ENCODE measurements around the gene DLEC1.

Gene DLEC1

DNA sequence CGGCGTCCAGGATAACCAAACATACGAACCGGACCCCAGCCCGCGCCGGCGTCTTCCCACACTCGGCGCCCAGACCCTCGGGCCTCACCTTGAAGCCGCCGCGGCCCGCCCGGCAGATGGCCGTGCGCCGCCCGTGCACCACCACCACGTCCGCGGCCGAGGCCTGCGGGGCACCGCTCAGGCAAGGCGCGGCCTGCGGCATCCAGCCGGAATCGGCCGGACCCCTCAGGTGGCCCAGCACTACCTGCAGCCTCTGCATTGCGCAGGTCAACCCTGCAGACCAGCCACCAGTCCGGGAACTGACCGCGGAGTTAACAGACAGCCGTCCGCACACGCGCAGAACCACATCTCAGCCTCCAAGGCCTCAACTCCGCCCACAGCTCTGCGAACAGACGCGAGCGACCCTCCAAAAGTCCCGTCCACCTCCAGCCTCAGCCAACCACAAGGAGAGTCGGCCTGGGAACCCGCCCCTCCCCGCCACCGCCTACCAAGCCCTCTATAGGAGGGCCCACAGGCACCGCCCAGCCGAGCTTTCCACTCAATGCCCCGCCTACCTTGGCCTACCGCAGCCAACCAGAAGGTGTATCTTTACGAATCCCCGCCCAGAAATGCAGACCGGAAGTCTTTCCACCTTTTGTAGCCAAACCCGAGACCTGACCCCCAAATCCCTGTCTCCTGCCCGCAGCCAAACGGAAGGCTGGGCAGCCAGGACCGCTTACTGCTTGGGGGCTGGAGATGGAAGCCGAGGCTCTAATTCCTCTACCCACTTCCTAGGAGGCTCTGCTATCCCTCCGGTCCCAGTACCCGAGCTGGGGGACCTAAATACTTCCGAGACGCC lies 98.0 kb downstream of the DLEC1 start, which contains the start of gene ACAA1:
TSS of gene ACAA1 (minus strand) at position 351 of the 838 bp plus-strand sequence. CDS start at position 259, 92 bp downstream.
- peak; percentile 98 for DNase-seq (ENCODE audit: low spot score)

GRCh38 chr3:38137615-38138348 lies 98.8 kb downstream of the DLEC1 start:
- DNase-seq (ENCODE audit: low spot score), result no peak

DNA sequence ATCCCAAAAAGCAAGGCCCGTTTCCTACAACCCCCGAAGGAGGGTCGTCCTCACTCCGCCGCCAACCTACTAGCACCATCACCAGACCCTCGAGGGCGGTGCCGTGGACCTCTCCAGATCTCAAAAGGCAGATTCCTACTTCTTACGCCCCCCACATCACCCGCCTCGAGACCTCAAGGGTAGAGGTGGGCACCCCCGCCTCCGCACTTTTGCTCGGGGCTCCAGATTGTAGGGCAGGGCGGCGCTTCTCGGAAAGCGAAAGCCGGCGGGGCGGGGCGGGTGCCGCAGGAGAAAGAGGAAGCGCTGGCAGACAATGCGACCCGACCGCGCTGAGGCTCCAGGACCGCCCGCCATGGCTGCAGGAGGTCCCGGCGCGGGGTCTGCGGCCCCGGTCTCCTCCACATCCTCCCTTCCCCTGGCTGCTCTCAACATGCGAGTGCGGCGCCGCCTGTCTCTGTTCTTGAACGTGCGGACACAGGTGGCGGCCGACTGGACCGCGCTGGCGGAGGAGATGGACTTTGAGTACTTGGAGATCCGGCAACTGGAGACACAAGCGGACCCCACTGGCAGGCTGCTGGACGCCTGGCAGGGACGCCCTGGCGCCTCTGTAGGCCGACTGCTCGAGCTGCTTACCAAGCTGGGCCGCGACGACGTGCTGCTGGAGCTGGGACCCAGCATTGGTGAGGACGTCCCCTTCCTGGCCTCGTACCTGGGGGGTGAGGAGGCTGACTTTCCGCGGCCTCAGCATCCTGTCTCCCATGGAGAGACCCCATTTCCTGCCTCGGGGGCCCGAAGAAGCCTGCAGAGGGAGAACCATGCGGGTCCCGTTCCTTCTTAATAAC lies 99.6 kb downstream of the DLEC1 start, which contains the start of gene MYD88:
TSS of gene MYD88 (plus strand) at position 313 of the 842 bp plus-strand sequence. CDS start at position 353, 40 bp downstream.
- DNase-seq (ENCODE audit: low spot score), result peak; percentile 69

DNA sequence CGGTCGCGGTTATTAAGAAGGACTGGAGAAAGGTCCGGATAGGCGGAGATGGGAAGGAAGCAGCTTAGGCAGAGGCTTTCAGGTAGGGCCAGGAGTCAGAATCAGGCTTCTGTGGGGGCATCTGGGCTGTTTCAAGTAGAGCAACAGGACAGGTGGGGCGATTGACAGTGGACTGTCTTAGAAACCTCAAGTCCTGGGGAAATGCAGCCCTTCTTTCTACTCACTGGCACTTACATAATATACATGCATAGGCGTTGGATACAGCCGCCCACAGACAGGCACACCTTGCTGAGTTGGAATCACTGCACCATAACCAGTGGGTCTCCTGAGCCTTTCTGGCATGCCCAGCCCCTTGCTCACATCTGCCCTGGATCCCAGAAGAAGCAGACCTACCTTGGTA lies 100.2 kb downstream of the DLEC1 start:
- DNase-seq (ENCODE audit: low spot score), result no peak

- no peak for DNase-seq (ENCODE audit: low spot score)
Observed at GRCh38 chr3:38139652-38140051, 100.6 kb downstream of the DLEC1 start.

GRCh38 chr3:38140326-38141172 lies 101.5 kb downstream of the DLEC1 start:
- DNase-seq (ENCODE audit: low spot score), result no peak

DNA sequence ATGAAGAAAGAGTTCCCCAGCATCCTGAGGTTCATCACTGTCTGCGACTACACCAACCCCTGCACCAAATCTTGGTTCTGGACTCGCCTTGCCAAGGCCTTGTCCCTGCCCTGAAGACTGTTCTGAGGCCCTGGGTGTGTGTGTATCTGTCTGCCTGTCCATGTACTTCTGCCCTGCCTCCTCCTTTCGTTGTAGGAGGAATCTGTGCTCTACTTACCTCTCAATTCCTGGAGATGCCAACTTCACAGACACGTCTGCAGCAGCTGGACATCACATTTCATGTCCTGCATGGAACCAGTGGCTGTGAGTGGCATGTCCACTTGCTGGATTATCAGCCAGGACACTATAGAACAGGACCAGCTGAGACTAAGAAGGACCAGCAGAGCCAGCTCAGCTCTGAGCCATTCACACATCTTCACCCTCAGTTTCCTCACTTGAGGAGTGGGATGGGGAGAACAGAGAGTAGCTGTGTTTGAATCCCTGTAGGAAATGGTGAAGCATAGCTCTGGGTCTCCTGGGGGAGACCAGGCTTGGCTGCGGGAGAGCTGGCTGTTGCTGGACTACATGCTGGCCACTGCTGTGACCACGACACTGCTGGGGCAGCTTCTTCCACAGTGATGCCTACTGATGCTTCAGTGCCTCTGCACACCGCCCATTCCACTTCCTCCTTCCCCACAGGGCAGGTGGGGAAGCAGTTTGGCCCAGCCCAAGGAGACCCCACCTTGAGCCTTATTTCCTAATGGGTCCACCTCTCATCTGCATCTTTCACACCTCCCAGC lies 102.4 kb downstream of the DLEC1 start:
- DNase-seq (ENCODE audit: low spot score), result no peak

- no peak for DNase-seq (ENCODE audit: low spot score)
Observed at GRCh38 chr3:38141952-38142273, 102.9 kb downstream of the DLEC1 start.

GRCh38 chr3:38142959-38143358 lies 104.0 kb downstream of the DLEC1 start:
- DNase-seq (ENCODE audit: low spot score), result no peak

DNA sequence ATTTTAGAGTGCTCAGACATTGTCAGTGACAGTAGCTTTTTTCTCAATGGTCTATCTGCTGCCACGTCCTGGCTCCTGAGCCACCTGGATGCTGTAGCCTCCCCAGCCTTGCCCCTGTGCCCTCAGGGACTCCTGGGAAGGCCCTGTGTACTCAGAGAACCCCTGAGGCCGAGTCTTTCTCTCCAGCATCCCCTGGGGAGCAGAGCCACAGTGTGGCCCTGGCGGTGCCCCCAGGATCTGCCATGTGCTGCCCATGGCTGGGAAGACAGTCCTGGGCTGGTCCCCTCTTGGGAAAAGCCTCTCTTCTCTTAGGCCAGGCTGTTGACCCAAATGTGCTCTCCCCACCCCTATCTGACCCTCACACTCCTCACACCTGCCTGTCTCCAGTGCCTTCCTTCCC lies 104.5 kb downstream of the DLEC1 start:
- DNase-seq (ENCODE audit: low spot score), result no peak

DNA sequence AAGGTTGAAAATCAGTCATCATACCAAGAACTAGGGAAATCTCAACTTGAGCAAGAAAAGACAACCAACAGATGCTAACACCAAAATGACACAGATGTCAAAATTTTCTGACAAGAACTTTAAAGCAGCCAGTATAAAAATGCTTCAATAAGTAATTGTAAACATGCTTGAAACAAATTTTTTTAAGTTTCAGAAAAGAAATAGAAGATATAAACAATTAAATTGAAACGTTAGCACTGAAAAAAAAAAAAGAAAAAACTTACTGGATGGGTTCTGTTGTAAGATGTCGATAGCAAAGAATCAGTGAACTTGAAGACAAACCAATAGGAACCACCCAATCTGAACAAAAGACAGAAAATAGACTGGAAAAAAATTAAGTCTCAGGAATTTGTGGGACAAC lies 107.5 kb downstream of the DLEC1 start:
- DNase-seq (ENCODE audit: low spot score), result no peak

- no peak for DNase-seq (ENCODE audit: low spot score)
Observed at GRCh38 chr3:38147421-38147820, 108.4 kb downstream of the DLEC1 start.

- DNase-seq (ENCODE audit: low spot score), result no peak
Observed at GRCh38 chr3:38148311-38148882, 109.4 kb downstream of the DLEC1 start.

DNA sequence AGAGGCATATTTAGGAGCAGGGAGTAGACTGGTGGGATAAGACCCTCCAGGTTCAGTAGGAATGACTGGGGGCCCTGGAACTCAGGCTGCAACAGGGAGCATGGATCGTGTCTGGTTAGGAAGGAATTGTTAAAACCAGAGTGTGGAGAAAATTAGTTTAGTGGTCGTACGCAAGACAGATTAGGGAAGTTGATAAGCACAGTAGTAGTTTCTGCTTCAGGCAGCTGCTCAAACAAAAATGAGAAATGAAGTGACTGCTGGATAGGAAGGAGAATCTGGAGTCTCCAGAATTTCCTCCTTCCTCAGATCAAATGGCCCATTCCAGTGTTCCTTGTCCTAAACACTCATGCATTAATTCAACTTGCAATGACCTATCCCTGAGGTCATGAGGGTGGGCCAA lies 110.7 kb downstream of the DLEC1 start:
- no peak for DNase-seq (ENCODE audit: low spot score)

DNA sequence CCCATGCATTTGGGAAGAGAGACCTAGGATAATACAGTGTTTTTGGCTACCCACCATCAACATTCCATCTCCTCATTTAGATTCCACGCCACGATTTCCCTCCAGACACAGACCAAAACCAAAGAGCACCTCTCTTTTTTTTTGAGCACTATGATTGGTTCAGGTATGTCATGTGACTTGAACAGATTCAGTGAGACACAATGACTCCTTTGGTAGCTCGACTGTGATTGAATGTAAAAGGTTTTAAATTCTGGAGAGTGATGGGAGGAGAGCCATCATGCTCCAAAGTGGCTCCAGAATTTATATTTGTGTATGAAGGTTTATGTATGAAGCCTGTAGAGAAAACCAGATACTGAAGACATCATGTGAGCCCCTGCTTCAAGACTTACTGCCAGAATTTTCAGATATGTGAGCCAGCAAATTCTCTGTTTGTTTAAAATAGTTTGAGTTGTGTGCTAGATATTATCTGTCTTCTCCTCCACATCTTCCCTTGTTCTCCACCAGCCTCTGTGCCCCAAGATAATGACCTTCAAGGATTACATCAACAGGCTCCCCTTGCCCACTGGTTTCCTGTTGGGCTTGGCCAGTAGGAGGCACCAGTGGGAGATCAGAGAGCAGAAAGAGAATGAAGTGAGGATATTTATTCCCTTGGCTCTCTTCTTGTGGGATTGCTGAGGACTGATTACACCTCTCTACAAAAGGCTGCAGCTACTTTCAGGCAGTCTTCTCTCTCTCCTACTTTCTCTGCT lies 111.9 kb downstream of the DLEC1 start:
- no peak for DNase-seq (ENCODE audit: low spot score)

GRCh38 chr3:38151667-38152265 lies 112.8 kb downstream of the DLEC1 start:
- DNase-seq (ENCODE audit: low spot score), result no peak

DNA sequence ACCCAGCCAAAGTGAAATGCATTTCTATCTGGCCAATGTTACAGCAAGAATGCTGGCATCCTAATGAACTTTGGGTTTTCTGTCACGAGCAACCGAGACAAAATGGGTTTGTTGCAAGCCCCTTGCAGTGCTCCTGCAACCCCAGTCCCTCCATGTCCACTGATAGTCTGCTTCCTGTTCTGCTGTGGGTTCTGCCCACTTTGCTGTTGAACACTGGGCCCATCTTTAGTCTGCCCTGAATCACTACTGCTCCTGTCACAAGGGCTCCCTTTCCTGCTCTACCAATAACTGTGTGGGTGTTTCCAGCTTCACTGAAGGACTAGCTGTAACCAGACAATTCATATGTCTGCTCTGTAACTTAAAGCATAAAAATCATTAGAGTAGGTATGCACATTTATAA lies 113.6 kb downstream of the DLEC1 start:
- no peak for DNase-seq (ENCODE audit: low spot score)

DNA sequence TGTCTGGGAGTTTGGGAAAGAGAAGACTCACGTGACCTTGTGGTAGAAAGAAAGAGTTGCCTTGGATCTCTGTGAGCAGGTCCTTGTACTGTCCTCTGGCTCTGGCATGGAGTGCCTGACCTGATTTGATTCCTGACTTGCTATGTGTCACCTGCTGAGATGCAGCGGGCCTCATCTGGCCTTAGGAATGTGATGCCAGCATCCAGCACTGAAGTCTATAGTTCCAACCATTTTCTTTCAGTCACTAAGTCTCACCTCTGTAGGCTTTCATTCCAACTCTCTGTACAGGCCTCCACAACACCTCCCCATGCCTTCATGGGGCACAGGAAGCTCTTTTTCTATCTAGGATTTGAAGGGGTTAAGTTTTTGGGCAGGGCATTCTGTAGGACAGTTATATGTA lies 114.2 kb downstream of the DLEC1 start:
- no peak for DNase-seq (ENCODE audit: low spot score)

DNA sequence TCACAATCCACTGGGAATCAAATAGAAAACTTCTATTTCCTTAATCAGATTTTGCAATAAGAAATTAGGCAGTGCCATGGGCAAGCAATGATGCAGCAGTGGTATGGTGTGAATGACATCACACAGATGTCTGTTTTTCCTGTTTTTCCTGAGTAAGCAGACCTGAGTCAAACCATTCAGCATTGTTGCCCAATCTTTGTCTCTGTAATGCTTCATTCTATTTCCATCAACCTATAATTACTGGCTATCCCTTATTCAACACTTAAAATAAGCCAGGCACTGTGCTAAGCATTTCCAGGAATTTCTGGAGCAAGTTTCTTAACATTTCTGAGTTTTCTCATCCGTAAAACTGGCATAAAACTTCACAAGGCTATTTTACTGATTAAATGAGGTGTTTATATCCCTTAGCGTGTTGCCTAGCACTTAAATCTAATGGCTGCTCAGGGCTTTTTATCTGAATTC lies 115.1 kb downstream of the DLEC1 start:
- DNase-seq (ENCODE audit: low spot score), result peak; percentile 53

Measured in AG08396 (cell line).